ENCODE results near the gene DLG1.
A peak's percentile ranks its signal among the peaks of the same experiment; 100 is the strongest.
"Not testable (repeated sequence)": the region's sequence is repeated elsewhere in the genome, so short reads cannot be mapped to it uniquely, and the experiment has no call there.

Gene DLG1

GRCh38 chr3:197206913-197207312 lies 91.5 kb downstream of the DLG1 start:
- no peak for DNase-seq

- no peak for DNase-seq
Measured at GRCh38 chr3:197205675-197206074, 92.7 kb downstream of the DLG1 start.

- no peak for DNase-seq
Measured at GRCh38 chr3:197205265-197205664, 93.1 kb downstream of the DLG1 start.

- no peak for DNase-seq
Measured at GRCh38 chr3:197204736-197205135, 93.7 kb downstream of the DLG1 start.

GRCh38 chr3:197203714-197204146 lies 94.7 kb downstream of the DLG1 start:
- no peak for DNase-seq

- no peak for DNase-seq
Measured at GRCh38 chr3:197202694-197203093, 95.7 kb downstream of the DLG1 start.

GRCh38 chr3:197201791-197202452 lies 96.5 kb downstream of the DLG1 start:
- DNase-seq, result no peak

GRCh38 chr3:197200856-197201255 lies 97.6 kb downstream of the DLG1 start:
- DNase-seq, result not testable (repeated sequence)

- no peak for DNase-seq
Measured at GRCh38 chr3:197197334-197197733, 101.1 kb downstream of the DLG1 start.

- DNase-seq, result no peak
Measured at GRCh38 chr3:197196192-197196591, 102.2 kb downstream of the DLG1 start.

GRCh38 chr3:197195326-197195725 lies 103.1 kb downstream of the DLG1 start:
- no peak for DNase-seq

- DNase-seq, result not testable (repeated sequence)
Measured at GRCh38 chr3:197193759-197194158, 104.7 kb downstream of the DLG1 start.

GRCh38 chr3:197191897-197192296 lies 106.5 kb downstream of the DLG1 start:
- no peak for DNase-seq

- DNase-seq, result peak in 1 of 5 donors; percentile 11
Measured at GRCh38 chr3:197189623-197190022, 108.8 kb downstream of the DLG1 start.

GRCh38 chr3:197188963-197189362 lies 109.4 kb downstream of the DLG1 start:
- no peak for DNase-seq

- DNase-seq, result peak in 1 of 5 donors; percentile 55
Measured at GRCh38 chr3:197186887-197187588, 111.4 kb downstream of the DLG1 start.

- DNase-seq, result no peak
Measured at GRCh38 chr3:197183582-197183981, 114.8 kb downstream of the DLG1 start.

- no peak for DNase-seq
Measured at GRCh38 chr3:197181741-197182140, 116.7 kb downstream of the DLG1 start.

GRCh38 chr3:197178998-197179397 lies 119.4 kb downstream of the DLG1 start:
- no peak for DNase-seq

- DNase-seq, result no peak
Measured at GRCh38 chr3:197175503-197175902, 122.9 kb downstream of the DLG1 start.

GRCh38 chr3:197174927-197175326 lies 123.5 kb downstream of the DLG1 start:
- DNase-seq, result no peak

GRCh38 chr3:197173620-197174019 lies 124.8 kb downstream of the DLG1 start:
- no peak for DNase-seq

- no peak for DNase-seq
Measured at GRCh38 chr3:197171481-197172067, 126.8 kb downstream of the DLG1 start.

GRCh38 chr3:197169028-197169427 lies 129.4 kb downstream of the DLG1 start:
- DNase-seq, result no peak

Measured in T-helper 1 cell (primary cell).